8988T (cell line): Measurements from ENCODE around the gene CYP19A1.

Experiments used
- DNase-seq: peaks from one replicate; pipeline ENCODE4 v3.0.0; 2011

CYP19A1 gene

DNA sequence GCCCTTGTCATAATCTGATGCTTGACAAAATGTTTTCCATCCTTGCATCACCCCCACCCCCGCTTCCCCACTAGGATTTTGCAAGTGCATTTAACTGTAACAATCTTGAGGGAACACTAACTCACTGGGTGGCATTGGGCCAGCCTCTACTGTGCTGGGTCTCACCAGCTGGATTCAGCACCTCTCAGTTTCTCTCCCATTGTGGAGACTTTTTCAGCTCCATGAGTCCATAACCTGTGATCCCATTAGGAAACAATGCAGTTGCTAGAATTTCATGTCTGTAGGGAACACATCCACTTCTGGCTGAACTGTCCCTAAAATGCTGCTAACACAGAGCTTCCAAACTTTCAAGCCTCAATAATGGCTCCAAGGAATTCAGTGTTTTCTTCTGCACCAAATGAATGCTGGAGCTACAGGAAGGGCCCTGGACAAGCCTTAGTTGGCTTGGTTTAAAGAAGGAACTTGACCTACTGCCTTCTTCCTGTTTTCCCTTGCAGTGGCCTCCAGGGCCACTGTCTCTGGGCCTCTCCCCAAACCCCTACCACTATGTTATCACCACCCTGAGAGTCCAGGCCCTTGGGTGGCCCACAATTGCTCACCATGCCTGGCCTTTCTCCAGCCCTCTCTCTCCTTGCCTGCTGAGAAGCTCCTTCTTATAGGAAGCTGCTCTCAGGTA is 15.6 kb downstream of the CYP19A1 start:
- no peak for DNase-seq

DNA sequence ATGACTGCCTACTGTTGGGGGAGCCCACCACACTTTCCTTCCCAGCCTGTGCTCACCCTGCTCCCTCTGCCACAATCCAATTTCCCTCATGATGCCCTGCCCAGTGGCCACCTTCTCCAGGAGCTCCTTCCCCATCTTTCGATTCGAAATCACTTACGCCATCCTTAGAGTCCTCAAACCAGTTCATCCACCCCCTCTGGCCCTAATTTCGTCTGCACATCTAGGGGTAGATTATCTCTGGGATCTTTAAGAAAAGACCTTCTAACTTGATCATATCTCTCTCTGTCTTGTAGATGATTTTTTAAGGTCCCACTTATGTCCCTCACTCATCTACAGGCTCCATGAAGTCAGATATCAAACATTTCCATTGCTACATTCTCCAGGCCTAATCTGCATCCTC is 17.1 kb downstream of the CYP19A1 start:
- no peak for DNase-seq

DNA sequence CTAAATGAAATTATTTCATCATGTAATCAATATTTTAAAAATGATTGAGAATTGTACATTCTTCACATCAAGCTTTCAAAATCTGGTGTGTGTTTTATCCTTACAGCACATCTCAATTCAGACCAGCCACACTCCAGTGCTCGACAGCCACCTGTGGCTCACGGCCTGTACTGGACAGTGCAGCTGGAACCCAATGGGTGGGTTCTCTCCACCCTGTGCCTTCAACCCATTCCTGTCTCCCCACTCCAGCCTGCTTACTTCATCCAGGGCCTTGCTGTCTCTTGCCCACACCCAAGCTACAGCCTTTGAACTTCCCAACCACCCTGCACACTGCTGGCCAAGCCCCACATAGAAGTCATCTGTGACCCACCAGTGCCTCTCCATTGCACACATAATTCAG is 17.6 kb downstream of the CYP19A1 start:
- DNase-seq, result no peak

DNA sequence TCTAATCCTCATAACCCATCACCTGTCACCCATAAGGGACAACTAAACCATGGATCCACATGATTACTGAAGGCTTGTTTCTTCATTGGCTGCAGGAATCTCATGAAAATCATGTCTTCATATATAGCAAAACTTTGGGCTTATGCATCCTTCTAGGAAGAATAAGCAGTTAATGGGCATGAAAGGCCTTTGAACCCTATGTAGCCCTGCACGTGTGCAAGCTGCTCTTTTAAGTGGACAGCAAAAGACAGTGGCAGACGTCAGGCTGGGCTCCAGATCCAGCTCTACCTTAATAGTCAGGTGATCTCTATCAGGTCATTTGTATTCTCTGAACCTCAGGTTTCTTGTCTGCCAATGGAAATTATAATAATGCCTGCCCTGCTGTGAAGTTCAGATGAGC is 18.9 kb downstream of the CYP19A1 start:
- DNase-seq, result no peak

DNA sequence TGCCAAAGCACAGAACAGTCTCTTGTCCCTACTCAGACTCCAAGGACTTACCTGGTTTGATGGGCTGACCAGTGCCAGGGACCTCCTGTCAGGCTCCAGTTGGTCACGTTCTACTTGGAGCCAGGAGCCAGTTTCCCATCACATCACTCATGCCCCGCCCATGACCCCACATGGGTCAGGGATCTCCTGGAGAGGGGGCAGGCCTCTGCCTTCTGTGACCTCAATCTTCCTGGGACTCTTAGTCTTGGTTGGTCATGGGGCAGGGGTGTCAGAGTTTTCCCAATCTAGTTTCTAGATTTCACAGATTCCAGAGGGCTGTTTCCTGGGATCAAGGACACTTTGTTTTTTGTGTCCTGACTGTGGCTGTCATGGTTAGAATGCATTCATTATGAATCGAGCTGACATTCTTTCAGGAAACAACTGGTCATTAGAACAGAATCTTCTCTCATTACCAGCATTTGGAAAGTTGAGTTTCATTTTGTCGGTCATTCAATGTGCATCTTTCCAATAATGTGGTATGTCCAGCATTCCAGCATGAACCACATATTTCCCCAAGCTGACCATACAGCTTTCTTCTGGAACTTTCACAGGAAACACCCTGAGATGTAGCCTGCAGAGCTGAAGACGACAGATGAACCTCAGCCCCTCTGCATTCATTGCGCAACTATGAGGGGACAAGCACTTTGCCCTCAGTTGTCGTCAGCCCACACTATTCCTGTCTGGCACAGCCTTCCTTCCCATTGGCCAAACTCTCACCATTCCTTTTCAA is 19.8 kb downstream of the CYP19A1 start:
- no peak for DNase-seq

DNA sequence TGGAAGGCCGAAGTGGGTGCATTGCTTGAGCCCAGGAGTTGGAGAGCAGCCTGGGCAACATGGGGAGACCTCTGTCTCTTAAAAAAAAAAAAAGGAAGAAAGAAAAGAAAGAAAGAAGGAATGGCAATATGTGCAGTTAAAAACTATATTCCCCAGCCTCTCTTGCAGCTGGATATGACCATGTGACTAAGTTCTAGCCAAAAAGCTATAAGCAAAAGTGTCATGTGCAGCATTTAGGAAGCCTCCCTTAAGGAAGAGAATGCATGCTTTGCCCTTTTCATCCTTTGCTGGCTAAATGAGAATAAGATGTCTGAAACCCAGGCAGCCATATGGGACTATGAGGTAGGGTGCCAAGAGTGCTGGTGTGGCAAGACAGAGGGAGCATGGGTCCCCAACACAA is 21.8 kb downstream of the CYP19A1 start:
- no peak for DNase-seq

DNA sequence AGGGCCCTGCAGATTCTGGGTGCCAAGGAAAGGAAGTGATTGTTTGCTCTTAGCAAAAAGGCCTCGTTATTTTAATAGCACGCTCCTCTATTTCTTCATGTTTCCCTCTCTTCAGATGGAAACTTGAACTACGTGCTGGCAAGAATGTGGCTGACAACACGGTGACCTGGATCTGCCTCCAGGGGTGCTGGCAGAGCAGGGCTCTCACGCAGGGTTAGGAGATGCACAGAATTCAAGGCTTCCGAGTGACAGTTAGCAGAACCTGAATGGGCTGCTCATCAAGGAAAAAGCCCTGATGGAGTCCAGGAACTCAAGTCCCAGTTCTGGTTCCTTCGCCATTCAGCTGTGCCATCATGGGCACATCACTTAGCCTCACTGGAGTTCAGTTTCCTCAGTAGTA is 22.7 kb downstream of the CYP19A1 start:
- DNase-seq, result no peak

DNA sequence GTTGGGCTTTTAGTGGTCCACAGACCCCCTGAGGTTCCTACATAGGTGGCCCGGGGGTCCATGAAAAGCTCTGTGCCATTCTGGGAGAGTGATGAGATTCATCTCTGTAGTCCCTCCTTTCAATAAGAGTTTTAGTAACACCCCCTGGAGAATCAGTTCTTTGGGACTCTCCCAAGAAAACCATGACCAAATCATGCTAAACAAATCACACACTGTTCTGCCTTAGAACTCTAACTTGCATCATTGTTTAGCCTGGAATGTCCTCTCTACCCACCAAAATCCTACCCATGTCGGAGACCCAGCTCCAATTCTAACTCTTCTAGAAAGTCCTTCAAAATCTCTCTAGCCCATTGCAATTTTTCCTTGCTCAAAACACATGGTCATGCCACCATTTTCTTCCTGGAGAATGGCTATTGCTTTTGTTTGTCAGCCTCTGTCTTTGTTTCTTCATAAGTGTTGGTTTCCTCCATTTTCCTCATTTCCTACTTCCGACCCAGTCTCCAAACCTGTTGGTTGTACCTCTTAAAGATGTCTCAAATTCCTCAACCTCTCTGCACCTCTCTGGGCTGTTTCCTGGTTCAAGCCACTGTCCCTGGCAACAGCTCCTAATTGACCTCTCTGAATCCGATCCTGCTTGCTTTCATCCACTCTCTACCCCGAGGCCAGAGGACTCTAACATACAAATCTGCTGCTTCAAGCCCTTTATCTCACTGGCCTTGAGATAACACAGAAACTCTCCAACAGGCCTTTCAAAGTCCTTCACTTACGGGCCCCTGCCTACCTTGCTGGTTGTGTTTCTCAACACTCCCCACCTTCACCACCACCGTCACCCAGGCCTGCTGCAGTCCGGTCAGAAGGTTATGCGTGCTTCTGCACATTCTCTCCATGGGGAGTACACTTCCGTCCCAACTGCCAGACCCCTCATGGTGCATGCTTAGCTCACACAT is 23.7 kb downstream of the CYP19A1 start:
- DNase-seq, result no peak

DNA sequence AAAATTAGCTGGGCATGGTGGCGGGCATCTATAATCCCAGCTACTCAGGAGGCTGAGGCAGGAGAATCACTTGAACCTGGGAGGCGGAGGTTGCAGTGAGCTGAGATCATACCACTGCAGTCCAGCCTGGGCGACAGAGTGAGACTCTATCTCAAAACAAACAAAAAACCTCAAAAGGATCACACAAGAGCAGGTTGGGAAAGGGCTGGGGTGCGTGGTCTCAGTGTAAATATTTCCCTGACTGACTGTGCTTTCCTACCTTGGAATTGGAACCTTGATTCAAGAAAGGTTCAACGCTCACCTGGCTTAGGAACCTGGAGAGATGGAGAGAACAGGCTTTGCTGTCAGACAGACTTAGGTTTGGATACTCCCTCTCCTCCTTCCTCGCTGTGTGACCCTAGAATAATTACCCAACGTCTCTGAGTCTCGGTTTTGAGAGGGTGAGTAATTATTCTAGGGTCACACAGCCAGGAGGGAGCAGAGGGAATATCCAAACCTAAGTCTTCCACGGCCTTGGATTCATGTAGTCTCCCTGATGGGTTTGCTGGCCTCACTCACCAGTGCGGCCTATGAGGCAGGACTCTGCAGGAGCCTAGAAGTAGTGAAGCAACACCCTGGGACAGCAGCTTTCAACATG is 24.6 kb downstream of the CYP19A1 start:
- DNase-seq, result no peak

DNA sequence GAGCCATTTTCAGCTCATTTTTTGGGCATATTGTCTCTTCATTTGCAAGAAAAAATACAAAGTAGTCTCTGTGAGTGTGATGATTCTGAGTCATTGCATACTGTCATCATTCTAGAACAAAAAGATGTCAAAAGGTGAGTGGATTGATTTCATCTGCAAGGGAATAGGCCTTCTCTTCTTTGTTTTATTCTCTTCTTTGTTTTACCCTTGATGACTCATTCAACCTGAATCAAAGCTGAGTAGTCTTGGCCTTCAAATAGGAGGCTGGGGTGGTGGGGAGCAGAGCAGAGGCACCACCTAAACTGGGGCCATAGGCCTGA is 25.4 kb downstream of the CYP19A1 start:
- no peak for DNase-seq

DNA sequence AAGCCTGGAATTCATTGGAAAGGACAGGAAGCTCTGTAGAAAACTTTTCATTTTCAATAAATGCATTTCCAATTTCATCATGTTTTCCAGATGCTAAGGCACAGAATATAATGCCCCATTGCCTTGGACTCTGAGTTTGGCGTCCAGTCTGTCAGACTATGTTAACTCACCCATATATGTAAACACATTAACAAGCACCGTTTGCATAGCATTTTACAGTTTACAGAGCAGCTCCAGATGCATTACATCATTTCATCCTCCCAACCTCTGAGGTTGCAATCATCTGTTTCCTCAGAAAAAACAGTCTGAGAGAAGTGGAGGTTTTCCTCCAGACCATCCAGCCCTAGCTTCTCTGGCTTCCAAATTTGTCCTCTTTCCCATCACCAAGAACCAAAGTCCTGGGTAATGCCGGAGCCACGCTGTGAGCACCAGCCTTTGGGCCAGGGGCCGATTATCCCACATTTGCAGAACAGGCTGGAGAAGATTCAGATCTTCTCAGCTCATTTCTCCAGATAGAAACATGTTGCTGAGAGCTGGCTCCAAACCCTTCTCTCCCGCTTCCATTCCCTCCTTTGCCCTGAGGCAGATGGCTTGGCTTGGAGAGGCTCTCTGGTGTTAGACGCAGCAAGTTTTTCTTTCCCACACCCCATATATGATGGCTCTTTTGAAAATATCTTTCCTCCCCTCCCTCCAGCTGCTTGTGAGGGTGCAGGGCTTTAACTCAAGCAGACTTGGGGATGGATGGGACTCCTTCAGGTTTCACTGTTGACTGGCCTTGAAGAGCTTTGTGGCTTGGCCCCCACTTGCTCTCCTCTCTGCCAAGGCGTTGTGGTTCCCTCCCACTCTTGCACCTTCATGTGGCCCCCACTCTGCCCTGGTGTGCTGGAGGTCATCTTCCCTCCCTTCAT is 26.0 kb downstream of the CYP19A1 start:
- no peak for DNase-seq

DNA sequence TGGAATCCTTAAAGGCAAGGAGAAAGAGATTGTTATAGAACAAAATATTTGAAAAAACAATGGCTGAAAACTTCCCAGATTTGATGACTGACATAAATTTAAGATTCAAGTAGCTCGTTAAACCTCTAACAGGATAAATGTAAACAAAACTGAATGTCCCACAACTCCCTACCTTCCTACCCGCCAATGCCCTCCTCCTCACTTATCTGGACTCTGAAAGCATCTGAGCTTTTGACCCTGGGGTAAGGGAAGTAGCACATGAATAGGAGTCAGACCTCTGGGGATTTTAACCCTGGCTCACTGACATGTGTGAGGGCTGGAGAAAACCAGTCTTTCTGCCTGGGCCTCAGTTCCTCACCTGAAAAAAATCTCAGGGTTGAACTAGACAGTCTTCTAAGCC is 26.9 kb downstream of the CYP19A1 start:
- DNase-seq, result no peak

DNA sequence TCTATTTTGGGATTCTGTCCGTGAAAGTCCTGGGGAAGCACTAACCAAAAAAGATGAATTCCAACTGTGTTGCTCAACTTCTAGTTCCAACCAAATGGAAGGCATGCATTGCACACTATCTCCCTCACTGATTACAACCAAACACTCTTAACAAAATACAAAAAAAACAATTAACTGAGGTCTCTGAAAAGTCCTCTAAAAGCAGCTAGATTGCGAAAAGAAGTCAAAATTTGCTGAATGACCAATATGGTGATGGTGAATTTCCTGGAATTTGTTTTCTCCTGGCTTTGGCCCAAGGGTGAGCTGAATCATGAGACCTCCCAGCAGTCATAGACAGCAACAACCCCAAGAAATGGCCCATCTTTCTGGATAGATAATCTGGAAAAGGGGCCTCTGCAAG is 28.3 kb downstream of the CYP19A1 start:
- DNase-seq, result no peak

DNA sequence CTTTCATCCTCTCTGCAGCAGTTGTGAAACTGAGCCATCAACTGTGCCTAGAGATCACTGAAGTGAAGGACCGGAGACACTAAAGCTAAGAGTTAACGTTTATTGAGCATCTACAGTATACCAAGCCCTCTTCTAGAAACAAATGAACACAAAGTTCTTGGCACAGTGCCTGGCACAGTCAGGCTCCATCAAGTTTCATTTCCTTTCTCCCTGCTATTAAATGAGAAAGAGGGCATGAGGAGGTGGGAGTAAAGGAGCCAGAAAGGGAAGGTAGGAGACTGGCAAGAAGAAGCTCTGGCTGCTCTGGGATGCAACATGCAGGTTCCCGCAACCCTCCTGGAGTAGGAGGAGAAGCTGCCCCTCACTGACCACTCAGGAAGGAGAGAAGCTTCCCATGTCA is 30.6 kb downstream of the CYP19A1 start:
- DNase-seq, result no peak

DNA sequence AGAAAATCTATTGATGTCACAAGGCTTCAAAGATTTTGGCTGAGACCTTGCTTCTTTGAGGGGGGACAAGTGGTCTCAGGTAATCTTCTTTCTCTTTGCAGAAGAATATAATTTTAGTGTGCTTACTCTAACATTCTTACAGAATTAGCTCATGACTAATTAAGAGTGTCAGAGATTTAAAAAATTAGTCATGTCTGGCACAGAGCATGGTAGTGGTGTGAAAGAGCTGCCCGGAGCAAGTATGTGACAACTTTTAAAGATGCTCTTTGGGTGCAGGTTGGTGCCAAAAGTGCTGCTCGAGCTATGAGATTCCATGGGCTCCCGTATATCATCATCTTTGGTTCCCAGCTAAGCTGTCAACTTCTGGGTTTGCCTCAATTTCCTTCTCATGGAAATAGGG is 31.1 kb downstream of the CYP19A1 start:
- DNase-seq, result no peak

DNA sequence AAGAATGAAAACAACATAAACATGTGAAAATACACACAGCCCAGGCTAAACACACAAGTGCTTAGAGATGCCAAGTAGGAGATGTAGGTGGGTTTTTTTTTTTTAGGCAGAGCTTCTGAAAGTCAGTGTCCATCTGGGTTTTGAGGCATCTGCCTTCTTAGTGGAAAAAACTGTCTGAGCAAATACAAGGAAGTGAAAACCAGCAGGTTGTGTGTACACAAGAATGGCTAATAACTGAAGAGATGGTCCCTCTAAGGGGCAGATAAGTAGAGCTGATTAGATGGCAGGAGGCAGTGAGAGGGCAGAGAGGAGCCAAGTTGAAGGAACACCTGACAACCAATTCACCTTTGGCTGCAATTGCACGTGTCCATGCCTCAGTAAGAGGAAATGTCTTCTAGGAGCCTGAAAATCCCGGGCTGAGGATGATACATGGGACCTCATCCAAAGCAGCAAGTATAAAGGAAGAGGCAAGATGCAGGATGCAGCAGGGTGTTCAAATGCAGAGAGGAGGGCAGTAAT is 34.9 kb downstream of the CYP19A1 start:
- no peak for DNase-seq

DNA sequence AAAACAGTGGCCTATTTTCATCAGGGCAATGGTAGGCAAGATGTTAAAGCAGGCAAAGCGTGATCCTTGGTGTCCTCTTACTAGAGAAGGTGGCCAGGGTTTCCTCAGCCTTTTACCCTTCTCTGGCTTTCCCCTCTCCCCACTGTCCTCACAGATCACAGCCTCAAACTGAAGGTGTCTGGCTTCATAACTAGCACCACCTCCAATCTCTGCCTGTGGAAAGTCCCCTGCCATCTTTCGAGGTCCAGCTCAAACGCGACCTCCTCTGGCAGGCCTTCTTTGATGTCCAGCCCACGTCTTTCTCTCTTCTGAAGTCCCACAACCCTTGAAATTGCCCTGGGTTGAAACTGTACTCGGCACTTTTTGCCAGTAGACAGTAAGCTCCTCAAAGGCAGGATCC is 35.9 kb downstream of the CYP19A1 start:
- no peak for DNase-seq

DNA sequence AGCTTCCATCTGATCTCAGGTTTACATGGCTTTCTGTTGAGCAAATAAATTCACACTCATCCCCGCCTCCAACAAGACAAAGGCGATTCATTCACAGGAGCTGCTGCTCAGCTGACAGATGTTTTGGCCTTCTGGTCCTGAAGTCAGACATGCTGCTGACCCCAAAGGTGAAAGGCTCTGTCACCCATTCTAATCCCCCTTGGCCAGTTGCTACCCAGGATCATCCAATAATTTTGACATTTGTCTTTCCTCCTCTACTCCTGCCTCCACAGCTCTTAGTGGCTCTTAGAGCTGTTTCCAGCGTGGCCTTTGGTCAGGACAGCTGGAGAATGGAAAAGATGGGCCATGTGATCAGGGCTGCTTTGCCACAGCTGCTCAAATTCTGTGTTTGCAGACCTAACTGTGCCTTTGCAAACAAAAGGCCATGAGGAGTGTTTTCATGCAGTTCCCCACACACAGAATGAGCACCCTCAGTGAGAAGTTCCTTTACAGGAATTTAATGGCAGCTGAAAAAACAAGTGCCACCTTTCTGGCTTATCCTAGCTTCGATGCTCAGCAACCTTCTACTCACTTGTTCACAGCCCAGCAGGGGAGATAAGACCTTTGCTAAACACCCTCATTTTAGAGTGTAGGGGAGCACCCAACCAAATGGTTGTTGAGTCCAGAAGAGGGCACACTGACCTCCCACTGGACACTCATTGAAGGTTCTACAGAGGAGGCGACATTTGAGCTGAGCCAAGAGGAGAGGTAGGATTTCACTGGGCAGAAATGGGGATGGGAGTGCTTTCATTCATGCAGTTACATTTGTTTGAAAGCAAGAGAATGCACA is 39.0 kb downstream of the CYP19A1 start:
- no peak for DNase-seq

DNA sequence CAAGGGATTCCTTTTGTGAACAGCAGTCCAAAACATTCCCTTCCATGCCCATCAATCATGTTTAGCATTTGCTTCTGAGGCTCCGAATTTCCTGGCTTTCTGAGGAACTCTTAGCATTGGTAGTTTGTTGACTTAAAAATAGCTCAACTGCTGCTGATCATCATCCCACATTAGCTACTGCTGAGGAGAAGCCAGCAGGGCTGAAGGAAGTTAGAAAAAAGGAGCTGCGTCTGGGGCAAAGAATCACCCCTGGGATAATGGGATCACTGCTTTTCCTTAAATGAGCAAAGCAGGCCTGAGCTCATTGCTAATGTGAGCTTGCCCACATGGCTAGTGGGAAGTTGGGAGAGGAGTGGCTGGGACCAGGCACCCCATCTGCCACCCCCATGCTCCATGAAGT is 39.8 kb downstream of the CYP19A1 start:
- DNase-seq, result no peak

DNA sequence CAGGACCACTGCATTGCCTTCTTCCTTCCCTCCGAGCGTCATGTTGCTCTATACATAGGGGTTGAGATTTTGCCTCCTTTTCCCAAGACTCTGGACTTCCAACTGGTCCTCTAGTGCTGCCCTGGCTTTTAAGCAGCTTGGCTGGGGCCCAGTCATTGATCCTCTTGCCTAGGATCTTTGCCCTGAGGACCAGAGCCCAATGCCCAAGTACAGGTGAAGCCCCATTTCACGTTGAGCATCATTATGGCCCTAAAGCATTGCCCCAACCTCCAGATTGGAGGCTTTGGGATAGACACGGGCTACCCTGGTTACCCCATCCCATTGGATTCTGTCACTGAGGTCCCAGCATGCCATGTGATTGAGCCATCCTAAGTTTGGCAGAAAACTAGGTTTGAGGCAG is 47.7 kb downstream of the CYP19A1 start:
- DNase-seq, result no peak

DNA sequence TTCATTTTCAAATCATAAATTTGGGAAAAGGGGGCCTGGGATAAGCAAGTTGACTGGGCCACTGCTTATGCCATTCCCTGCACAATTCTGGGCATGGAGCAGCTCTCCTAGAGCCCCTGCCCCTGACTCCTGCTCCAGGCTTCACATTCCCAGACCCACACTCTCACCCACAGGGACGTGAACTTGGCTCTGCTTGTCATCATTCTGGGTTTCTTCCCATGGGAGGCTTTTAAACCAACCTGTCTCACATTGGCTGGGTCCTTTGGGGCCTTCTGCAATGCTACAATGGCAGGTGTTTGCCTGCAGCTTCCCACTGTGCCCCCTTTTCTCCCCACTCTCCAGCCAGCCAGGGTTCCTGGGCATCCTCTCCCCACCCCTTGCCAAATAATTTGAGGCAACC is 49.1 kb downstream of the CYP19A1 start:
- DNase-seq, result no peak
